Bronchial epithelial cell (primary cell): ENCODE measurements around the gene DDTL. TPM values are rescaled to one million over a fixed set of nuclear protein-coding genes. Genes with fewer than 3 reads are reported as not detected.
"Not testable (repeated sequence)": the region's sequence is repeated elsewhere in the genome, so short reads cannot be mapped to it uniquely, and the experiment has no call there.

Experiments
- DNase-seq: peaks from one replicate; pipeline ENCODE4 v3.0.0-alpha.2; 2010; ENCODE audit warnings: low read depth
- FAIRE-seq: peaks from 2 replicates; lab custom pipeline; 2011; peaks lifted over from hg19 to GRCh38; lab: Jason Lieb, UNC
- H3K27me3 ChIP-seq: 2 replicates; pipeline ENCODE4 v1.5.1; 2011; ENCODE audit warnings: low read length; ENCODE audit not compliant: control insufficient read depth, insufficient read depth
- H3K36me3 ChIP-seq: 2 replicates; pipeline ENCODE4 v1.5.1; 2011; ENCODE audit warnings: low read length; ENCODE audit not compliant: control insufficient read depth, insufficient read depth
- H3K4me3 ChIP-seq: 2 replicates; pipeline ENCODE4 v1.5.1; 2011; ENCODE audit warnings: mild to moderate bottlenecking, low read depth, low read length, control low read depth
- CTCF ChIP-seq: IDR thresholded peaks from 2 replicates; pipeline ENCODE4 v1.5.1; 2011; ENCODE audit warnings: mild to moderate bottlenecking, moderate library complexity, low read length, control low read depth, inconsistent platforms; ENCODE audit not compliant: insufficient read depth, severe bottlenecking
- total RNA-seq: library from RNA; depleted of rRNA; stranded (reverse); fragments of >200 nt; gene quantifications from 2 replicates; pipeline ENCODE4 v1.2.1, GENCODE V29; 2014

The DDTL gene
- total RNA-seq, 1 donor from 2014 or later = under 0.01 TPM

GRCh38 chr22:23939017-23939357, 27.7 kb upstream of the DDTL start:
- H3K36me3 ChIP-seq = no peaks in the 10 kb centered on the region
- no peak for FAIRE-seq
- H3K4me3 ChIP-seq = no peak overlapping the region
- DNase-seq = no peak
- H3K27me3 ChIP-seq = no peaks in the 10 kb centered on the region
- no peak for TF ChIP-seq CTCF

GRCh38 chr22:23940166-23940565, 26.5 kb upstream of the DDTL start:
- not testable (repeated sequence) for DNase-seq, H3K27me3 ChIP-seq, H3K36me3 ChIP-seq, H3K4me3 ChIP-seq, FAIRE-seq

- not testable (repeated sequence) for DNase-seq, H3K27me3 ChIP-seq, H3K4me3 ChIP-seq, H3K36me3 ChIP-seq
- FAIRE-seq = peak; percentile 93
These were observed 19.3 kb upstream of the DDTL start for GRCh38 chr22:23947391-23947790.

- not testable (repeated sequence) for H3K27me3 ChIP-seq, H3K4me3 ChIP-seq
These were observed 16.9 kb upstream of the DDTL start for GRCh38 chr22:23949764-23950163.

GRCh38 chr22:23951383-23951782, 15.3 kb upstream of the DDTL start:
- FAIRE-seq, H3K27me3 ChIP-seq, H3K4me3 ChIP-seq, H3K36me3 ChIP-seq, DNase-seq: not testable (repeated sequence)

More at GRCh38 chr22:23949764-23950163, 16.9 kb upstream of the DDTL start:
- not testable (repeated sequence) for FAIRE-seq, DNase-seq, H3K36me3 ChIP-seq

GRCh38 chr22:23952794-23953405, 13.8 kb upstream of the DDTL start:
- not testable (repeated sequence) for DNase-seq, FAIRE-seq, H3K27me3 ChIP-seq, H3K4me3 ChIP-seq, H3K36me3 ChIP-seq

GRCh38 chr22:23953485-23953884, 13.2 kb upstream of the DDTL start:
- not testable (repeated sequence) for H3K4me3 ChIP-seq, H3K27me3 ChIP-seq, H3K36me3 ChIP-seq, FAIRE-seq, DNase-seq

GRCh38 chr22:23954193-23954990, 12.3 kb upstream of the DDTL start:
- H3K27me3 ChIP-seq, FAIRE-seq, DNase-seq: not testable (repeated sequence)

GRCh38 chr22:23954991-23955305, 11.7 kb upstream of the DDTL start:
- not testable (repeated sequence) for DNase-seq, H3K36me3 ChIP-seq

More at GRCh38 chr22:23954193-23954990, 12.3 kb upstream of the DDTL start:
- not testable (repeated sequence) for H3K36me3 ChIP-seq, H3K4me3 ChIP-seq

GRCh38 chr22:23955886-23956285, 10.8 kb upstream of the DDTL start:
- not testable (repeated sequence) for FAIRE-seq

More at GRCh38 chr22:23954991-23955305, 11.7 kb upstream of the DDTL start:
- not testable (repeated sequence) for FAIRE-seq, H3K4me3 ChIP-seq, H3K27me3 ChIP-seq

More at GRCh38 chr22:23955886-23956285, 10.8 kb upstream of the DDTL start:
- H3K4me3 ChIP-seq, H3K27me3 ChIP-seq, H3K36me3 ChIP-seq, DNase-seq: not testable (repeated sequence)
